ENCODE data around the gene HOOK2. TPM values are rescaled to one million over a fixed set of nuclear protein-coding genes. Genes with fewer than 3 reads are reported as not detected.

Gene HOOK2
- total RNA-seq, 1 donor from 2014 or later, result 30.3 TPM

DNA sequence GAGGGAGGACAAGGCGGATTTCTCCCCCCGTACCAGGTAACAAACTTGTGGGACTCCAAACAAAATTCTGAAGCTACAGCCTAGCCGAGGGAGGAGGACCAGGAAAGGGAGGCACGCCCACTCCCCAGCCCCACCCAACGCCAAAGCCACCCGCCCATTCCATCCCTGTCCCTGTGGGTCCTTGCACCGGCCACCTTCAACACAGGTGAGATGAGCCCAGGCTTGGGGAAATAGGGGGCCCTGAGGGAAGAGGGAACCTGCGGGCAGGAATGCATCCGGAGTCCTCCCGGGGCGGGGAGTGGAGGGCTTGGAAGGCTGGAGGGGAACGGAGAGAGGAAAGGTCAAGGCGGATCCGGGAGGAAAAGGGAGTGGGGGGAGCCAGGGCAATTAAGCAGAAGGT, 23.7 kb downstream of the HOOK2 start, which contains the start of gene BEST2:
BEST2 (plus strand) TSS at position 157 of the 400 bp plus-strand sequence. CDS start 802 bp downstream, outside the sequence.
- no peak within 1 kb of the TSS for H3K27ac Mint-ChIP-seq (ENCODE audit: unreplicated experiment)
- no peak for DNase-seq (ENCODE audit: low spot score)

DNA sequence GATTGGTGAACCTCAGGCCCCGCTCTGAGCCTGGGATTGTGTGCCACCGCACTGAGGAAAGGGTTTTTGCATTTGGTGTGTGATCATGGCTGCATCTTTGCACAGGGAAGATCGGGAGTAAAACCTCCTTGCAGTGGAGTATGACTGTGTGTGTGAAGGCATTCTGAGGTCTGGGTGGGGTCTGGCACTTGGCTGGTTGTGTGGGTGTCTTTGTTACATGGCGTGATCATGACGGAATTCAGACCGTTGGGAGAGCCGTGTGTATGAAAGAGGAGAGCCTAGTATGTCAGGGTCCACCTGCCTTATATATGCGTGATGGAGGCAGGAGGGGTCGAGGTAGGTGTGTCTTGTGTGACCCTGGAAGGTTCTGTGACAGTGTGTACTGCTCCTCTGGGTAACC, 24.5 kb downstream of the HOOK2 start:
- DNase-seq (ENCODE audit: low spot score), result no peak
- Mint-ChIP-seq H3K36me3 (ENCODE audit: low read depth, unreplicated experiment) (peaks cover 12% of the 10 kb centered on the region), H3K9me3 (ENCODE audit: unreplicated experiment) (no peaks in the 10 kb centered on the region), H3K27ac (ENCODE audit: unreplicated experiment) (no peak overlapping the region), H3K27me3 (ENCODE audit: unreplicated experiment) (peaks cover 10% of the 10 kb centered on the region), H3K4me1 (ENCODE audit: unreplicated experiment) (peaks cover 8% of the 10 kb centered on the region), H3K4me3 (ENCODE audit: unreplicated experiment) (no peak overlapping the region)
- TF ChIP-seq, protein P1, sequence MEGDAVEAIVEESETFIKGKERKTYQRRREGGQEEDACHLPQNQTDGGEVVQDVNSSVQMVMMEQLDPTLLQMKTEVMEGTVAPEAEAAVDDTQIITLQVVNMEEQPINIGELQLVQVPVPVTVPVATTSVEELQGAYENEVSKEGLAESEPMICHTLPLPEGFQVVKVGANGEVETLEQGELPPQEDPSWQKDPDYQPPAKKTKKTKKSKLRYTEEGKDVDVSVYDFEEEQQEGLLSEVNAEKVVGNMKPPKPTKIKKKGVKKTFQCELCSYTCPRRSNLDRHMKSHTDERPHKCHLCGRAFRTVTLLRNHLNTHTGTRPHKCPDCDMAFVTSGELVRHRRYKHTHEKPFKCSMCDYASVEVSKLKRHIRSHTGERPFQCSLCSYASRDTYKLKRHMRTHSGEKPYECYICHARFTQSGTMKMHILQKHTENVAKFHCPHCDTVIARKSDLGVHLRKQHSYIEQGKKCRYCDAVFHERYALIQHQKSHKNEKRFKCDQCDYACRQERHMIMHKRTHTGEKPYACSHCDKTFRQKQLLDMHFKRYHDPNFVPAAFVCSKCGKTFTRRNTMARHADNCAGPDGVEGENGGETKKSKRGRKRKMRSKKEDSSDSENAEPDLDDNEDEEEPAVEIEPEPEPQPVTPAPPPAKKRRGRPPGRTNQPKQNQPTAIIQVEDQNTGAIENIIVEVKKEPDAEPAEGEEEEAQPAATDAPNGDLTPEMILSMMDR (IDR thresholded peaks at IDR 0.05; ENCODE audit: unreplicated experiment), result no peak

More for the DNA sequence above, 23.7 kb downstream of the HOOK2 start, which contains the start of gene BEST2:
- Mint-ChIP-seq H3K36me3 (ENCODE audit: low read depth, unreplicated experiment) (peaks cover 12% of the 10 kb centered on the region), H3K27me3 (ENCODE audit: unreplicated experiment) (peaks cover 11% of the 10 kb centered on the region), H3K4me3 (ENCODE audit: unreplicated experiment) (no peak within 1 kb of the TSS), H3K4me1 (ENCODE audit: unreplicated experiment) (peaks cover 8% of the 10 kb centered on the region), H3K9me3 (ENCODE audit: unreplicated experiment) (no peaks in the 10 kb centered on the region)
- TF ChIP-seq, protein P1 (IDR thresholded peaks at IDR 0.05; ENCODE audit: unreplicated experiment), result no peak

DNA sequence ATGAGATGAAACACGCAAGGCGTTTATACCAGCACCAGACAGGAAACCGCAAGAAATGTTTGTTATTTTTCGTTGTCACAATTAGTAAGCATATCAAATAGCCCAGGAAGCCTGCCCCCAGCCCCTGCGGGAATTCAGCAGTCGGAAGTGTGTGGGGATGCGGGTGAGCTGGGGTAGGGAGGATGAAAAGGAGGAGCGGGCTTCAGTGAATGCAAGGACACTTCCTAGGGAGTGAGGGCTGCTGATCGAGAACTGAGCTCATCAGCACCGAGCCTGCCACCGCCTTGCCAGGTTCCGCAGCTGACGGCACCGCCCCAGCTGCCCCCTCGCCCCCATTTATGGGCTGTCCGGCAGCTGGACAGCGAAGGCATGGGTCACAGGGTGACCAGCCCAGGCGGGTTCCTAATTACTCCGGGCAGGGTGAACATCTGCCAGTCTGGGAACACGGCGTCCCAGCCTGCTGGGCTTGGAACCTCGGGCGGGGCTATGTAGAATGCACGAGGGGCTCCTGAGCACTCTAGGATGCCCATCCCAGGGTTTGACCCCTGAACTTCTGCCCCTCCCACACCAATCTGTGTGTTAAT, 25.3 kb downstream of the HOOK2 start:
- TF ChIP-seq, protein P1 (IDR thresholded peaks at IDR 0.05; ENCODE audit: unreplicated experiment), result no peak
- no peak for DNase-seq (ENCODE audit: low spot score)
- H3K4me1 Mint-ChIP-seq (ENCODE audit: unreplicated experiment), result peaks cover 8% of the 10 kb centered on the region
- H3K4me3 Mint-ChIP-seq (ENCODE audit: unreplicated experiment), result no peak overlapping the region
- peaks cover 11% of the 10 kb centered on the region for H3K27me3 Mint-ChIP-seq (ENCODE audit: unreplicated experiment)
- no peak overlapping the region for H3K27ac Mint-ChIP-seq (ENCODE audit: unreplicated experiment)
- H3K9me3 Mint-ChIP-seq (ENCODE audit: unreplicated experiment), result no peaks in the 10 kb centered on the region
- H3K36me3 Mint-ChIP-seq (ENCODE audit: low read depth, unreplicated experiment), result peaks cover 13% of the 10 kb centered on the region

DNA sequence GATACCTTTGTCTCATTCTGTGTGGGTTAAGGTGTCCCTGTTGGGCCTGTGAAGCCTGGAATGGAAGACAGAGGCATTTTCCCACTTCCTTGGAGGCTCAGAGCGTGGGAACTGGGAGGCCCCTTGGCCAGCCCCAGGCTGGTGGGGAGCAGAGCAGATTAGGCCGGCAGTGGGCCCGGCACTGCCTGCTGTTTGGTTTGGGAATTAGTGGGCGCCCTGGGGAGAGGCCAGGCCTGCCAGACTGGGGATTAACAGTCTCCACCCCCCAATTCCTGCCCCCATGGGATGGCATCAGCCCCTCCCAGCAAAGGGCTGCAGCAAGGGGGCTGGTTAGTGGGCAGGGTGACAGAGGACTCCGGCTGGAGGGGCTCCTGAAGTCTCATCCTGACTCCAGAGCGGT, 26.9 kb downstream of the HOOK2 start:
- peak overlapping the region; percentile 29 for H3K4me3 Mint-ChIP-seq (ENCODE audit: unreplicated experiment)
- peaks cover 11% of the 10 kb centered on the region for H3K27me3 Mint-ChIP-seq (ENCODE audit: unreplicated experiment)
- no peaks in the 10 kb centered on the region for H3K9me3 Mint-ChIP-seq (ENCODE audit: unreplicated experiment)
- no peak for DNase-seq (ENCODE audit: low spot score)
- no peak overlapping the region for H3K27ac Mint-ChIP-seq (ENCODE audit: unreplicated experiment)
- H3K36me3 Mint-ChIP-seq (ENCODE audit: low read depth, unreplicated experiment), result peaks cover 22% of the 10 kb centered on the region
- H3K4me1 Mint-ChIP-seq (ENCODE audit: unreplicated experiment), result peaks cover 8% of the 10 kb centered on the region
- TF ChIP-seq, protein P1 (IDR thresholded peaks at IDR 0.05; ENCODE audit: unreplicated experiment), result no peak

DNA sequence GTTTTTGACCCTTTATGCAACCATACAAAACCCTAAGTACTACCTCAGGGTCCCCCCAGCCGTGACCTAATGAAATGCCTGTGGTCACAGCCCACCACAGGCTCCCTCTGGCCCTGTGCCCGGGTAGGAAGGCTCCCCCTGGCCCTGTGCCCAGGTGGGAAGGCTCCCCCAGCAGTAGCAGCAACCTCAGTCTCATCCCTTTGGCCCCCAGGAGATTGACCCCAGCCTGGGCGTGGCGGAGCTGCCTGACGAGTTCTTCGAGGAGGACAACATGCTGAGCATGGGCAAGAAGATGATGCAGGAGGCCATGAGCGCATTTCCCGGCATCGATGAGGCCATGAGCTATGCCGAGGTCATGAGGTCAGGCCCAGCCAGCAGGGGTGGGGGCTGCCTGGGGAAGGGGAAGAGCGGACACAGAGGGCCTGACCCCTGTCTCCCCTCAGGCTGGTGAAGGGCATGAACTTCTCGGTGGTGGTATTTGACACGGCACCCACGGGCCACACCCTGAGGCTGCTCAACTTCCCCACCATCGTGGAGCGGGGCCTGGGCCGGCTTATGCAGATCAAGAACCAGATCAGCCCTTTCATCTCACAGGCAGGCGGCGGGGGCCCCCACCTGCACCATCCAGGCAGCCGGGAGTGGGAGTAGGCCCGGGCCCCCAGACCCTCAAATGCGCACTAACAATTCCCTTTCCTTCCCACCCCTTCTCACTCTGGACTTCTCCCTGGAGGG, 30.0 kb downstream of the HOOK2 start:
- Mint-ChIP-seq H3K9me3 (ENCODE audit: unreplicated experiment) (no peaks in the 10 kb centered on the region), H3K36me3 (ENCODE audit: low read depth, unreplicated experiment) (peaks cover 31% of the 10 kb centered on the region), H3K27me3 (ENCODE audit: unreplicated experiment) (peaks cover 9% of the 10 kb centered on the region), H3K4me1 (ENCODE audit: unreplicated experiment) (no peaks in the 10 kb centered on the region), H3K4me3 (ENCODE audit: unreplicated experiment) (no peak overlapping the region), H3K27ac (ENCODE audit: unreplicated experiment) (no peak overlapping the region)
- no peak for DNase-seq (ENCODE audit: low spot score)
- TF ChIP-seq, protein P1 (IDR thresholded peaks at IDR 0.05; ENCODE audit: unreplicated experiment), result no peak

Data from endothelial cell (in vitro differentiated cells).